Activated T-cell treated with anti-CD3 and anti-CD28 coated beads, Interleukin-2, amount 50 U/mL, for 1 hour (primary cell): Measurements from ENCODE around the gene FLVCR2.

Experiments
- DNase-seq: peaks from one replicate; pipeline ENCODE4 v3.0.0-alpha.2; 2020

Gene FLVCR2

DNA sequence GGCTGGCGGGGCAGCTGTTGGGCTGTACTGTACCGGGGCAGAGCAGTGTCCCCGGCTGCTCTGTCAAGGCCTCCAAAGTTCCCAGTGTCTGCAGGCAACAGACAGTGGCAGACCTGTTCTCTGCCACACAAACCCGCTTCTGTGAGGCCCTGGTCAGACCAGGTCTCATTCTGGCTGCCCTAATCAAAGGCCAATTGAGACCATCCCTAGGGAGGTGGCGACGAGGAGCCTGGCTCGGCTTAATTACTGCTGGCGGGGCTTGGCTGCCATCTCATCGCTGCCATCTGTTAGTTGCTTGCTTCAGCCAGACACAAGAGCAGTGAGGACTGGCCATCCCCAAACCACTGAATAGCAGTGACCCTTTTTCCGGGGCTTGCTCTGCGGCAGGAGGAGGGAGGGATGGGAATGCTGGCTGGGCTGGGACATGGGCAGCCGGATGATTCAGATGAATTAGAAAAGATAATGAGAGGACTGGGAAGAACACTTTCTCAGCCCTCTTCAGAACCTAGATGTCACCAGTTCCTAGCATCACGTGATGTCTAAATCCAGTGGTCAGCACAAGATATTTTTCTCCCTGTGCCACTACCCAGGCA, 57.8 kb downstream of the FLVCR2 start:
- DNase-seq = no peak

DNA sequence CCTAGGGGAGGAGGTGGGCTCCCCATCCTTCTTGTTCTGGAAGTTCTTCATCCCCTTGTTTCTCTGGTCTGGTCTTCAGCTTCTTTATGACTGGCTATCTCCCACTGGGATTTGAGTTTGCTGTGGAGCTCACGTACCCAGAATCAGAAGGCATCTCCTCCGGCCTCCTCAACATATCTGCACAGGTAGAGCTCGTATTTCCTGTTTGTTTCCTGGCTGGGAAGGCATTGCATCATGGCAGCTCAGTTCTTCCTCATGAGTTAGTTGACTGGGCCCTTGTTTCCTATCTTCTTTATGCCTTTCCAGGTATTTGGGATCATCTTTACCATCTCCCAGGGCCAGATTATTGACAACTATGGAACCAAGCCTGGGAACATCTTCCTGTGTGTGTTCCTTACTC, 62.5 kb downstream of the FLVCR2 start:
- no peak for DNase-seq

DNA sequence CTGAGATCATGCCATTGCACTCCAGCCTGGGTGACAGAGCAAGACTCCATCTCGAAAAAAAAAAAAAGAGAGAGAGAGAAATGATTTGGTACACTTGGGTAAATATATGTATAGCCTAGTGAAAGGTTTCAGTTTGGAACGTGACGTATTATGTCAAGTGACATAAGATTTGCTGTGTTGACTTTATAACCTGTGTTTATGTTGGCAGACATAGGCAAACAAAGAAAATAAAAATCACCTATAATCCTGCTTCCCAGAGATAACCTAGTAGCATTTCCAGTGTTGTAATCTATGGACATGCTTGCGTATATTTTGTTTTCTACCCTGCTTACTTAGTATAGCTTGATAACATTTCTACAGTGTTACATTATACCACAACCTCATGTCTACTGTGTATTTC, 65.6 kb downstream of the FLVCR2 start:
- DNase-seq = no peak

DNA sequence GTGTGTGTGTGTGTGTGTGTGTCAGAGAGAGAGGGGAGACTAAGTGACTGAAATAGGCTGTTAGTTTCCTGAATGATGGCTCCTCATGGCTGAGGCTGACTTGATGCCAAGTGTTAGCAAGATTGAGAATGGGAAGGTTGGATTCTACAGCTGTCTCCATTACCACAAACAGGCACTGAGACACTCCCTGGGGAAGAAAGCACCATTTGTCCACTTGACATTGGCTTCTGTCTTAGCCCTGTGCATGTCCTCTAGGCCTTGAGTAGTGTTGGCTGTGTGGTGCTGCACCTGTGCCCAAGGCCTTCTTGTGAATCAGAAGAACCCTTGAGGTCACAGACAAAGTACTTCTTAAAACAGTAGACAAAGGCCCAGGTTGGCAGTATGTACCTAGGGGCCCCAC, 66.6 kb downstream of the FLVCR2 start:
- no peak for DNase-seq

DNA sequence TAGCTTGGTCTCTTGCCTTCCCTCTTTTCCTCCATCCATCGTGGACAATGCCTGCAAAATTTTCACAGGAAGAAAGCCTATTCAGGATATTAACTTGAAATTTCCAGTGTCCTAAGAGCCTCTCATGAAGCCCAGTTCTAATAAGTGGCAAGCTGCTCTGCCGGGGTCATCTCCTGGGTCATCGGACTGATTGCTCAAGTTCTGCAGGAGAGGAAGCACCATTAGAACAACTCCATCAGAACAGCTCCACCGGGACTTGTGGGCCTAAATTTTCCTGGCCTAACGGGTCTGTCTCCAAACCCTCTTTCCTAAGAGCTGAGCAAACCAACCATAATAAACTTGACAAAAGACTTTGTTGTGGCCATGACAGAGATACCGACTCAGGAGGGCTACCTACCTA, 68.3 kb downstream of the FLVCR2 start:
- no peak for DNase-seq

DNA sequence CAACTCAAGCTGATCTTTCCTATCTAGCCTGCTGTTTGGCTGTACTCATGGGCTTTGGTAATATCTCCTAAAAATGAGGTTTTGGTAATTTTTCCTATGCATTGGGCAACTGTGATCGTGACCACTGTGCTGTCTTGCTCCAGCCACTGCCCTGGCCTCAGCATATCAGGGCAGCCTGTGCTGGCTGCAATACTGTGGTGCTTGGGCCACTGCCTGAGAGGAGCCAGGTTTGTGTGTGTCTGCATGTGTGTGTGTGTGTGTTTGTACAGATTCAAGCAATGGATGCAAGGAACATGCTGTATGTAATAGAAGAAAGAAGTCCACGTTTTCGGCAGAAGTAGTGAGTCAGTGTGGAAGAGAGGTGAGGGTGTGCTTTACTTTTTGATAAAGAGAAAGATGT, 69.2 kb downstream of the FLVCR2 start:
- no peak for DNase-seq

DNA sequence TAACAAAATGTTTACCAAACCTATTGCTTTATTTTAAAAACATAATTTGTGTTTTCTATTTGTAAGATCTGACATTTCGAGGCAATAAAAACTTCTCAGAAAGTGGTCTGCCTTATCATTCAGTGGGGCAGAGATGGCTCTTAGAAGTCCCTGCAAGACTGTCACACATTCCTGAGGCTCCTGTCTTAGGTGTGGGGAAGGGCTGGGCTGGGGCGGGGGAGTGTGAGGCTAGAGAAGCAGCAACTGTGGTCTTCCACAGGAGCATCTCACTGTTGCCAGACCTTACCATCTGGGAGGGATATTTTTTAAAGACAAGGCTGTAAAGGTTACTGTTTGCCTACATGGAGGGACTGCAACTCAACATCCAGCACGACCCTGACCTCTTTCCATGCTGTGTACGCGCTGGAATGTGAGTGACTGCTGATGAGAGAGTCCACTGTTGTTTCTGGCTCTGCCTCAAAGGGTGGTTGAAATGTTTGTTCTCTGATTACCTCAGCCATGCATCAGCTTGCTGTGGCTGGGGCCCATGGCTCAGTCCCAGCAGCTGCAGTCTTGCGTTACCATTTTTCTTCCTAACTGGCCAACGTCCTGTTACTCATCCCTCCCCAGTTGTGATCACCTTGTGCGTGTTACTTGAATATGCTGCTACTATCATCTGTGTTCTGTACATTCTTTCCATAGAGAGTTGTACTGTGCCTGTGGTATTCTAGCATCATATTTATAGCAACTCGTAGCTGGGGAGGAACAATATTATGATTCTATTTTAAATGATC, 69.8 kb downstream of the FLVCR2 start:
- no peak for DNase-seq

DNA sequence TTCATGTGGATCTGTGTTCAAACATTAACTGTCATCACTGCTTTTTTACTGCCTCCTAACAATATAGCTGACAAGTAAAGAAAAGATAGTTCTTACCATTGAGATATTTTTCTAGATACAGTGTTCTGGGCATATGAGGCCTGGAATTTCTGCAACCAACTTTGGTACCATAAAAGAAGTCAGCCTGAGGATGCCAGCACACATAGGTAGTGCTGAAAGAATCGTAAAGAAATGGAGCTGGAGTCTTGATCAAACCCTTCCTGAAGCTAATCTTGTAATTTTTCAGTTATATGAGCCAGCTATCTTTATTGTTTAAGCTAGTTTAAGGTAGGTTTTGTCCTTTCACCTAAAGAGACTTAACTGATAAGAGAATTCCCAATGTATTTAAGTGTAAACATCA, 70.9 kb downstream of the FLVCR2 start:
- no peak for DNase-seq

DNA sequence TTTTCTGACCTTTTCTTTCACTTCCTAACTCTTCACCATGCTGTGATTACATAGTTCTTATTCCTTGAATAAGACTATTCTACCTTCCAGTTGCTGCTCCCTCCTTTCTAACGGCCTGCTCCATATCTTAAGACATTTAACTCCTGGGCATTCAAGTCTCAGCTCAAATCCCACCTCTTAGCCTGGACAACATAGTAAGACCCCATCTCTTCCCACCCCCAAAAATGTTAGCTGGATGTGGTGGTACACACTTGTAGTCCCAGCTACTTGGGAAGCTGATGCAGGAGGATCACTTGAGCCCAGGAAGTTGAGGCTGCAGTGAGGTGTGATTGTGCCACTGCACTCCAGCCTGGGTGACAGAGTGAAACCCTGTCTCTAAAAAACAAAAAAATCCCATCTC, 71.4 kb downstream of the FLVCR2 start:
- DNase-seq = no peak

DNA sequence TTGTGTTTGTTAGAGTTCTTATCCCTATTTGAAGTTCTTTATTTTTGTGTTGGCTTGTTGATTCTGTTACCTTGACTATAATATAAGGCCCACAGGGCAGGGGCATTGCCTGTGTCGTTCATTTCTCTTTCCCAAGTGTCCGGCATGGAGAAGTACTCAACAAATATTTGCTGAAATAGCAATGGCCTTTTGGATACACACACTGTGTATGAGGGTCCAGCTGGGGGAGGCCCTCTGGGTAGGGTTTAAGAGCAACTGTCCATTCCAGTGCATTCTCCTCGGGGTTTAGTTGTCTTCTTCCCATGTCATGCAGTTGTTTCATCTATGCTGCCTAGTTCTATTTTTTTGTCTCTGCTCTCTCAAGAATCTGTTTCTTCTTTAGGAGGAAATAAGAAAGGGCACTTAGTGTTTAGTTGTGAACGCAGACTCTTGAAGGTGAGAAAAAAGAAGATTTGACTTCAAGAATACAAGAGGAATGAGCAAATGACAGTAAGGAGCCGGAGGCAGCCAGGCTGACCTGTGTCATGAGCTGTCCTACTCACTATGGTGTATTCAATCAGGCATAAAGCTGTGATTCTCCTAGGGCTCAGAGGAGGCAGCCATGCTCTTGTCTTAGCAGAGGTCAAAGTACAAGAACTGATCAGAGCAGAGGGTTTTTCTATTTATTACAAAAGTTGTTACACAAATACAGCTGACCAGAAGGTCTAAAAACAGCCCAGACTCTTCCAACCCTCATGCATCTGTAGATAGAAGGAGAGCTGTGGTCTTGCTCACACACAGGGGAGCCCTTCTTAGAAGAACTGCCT, 72.0 kb downstream of the FLVCR2 start:
- no peak for DNase-seq

DNA sequence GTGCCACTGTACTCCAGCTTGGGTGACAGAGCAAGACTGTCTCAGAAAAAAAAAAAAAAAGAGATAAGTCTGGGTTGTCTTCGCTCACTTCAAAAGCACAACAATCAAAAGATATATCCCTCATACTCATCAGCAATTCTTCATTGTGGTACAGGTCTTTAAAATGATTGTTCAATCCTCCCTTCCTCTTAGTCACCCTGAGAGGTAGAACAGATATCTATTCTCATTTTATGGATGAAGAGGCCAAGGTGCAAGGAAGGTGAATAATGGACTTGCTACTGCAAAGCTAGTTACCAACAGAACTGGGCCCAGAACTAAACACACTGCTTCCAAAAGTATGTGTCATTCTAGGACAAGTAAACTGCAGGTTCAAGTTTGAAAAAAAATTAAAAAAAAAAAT, 75.1 kb downstream of the FLVCR2 start:
- no peak for DNase-seq

DNA sequence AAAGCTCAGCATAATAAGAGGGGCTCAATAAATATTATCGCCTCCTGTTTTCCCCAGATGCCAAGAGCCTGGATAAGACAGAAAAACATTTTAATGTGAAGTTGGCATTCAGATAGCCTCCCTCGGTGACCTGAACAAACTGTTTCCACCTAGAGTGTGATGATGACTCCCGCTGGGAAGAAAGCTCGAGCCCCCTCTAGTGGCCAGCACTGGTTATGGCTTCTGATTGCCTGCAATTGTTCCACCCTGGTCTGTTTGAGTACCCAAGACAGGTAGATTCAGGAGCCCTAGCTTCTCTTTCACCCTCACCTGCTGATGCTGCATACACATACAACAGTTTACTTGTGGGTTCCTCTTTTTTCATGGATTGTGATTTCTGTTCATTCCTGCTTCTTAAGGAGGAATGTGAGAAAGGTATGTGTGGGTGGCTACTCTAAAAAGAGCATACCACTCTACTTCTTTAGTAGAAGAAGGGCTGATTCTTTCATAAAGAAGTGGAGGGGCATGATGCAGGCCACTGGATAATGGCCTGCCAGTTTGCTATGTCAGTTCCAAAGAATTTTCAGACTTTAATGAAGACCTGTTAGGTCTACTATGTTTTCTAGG, 75.8 kb downstream of the FLVCR2 start:
- DNase-seq = peak; percentile 82

DNA sequence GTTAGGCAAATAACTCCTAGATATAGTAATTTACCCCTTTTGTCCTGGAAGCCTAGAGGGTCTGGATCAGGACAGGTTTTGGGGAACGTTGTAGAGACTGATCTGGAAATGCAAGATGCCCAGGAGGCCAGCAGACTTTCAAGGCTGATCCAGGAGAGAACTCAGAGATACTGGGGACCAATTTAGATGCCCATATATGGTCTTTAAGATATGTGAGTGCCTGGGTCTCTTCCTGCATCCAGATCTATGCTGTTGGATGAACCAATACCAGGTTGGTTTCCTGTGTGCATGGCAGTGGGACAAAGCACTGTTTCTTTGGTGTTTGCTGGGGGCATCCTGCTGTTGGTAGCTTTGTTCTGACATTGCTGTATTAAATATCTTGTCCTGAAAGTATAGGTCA, 76.8 kb downstream of the FLVCR2 start:
- DNase-seq = no peak

DNA sequence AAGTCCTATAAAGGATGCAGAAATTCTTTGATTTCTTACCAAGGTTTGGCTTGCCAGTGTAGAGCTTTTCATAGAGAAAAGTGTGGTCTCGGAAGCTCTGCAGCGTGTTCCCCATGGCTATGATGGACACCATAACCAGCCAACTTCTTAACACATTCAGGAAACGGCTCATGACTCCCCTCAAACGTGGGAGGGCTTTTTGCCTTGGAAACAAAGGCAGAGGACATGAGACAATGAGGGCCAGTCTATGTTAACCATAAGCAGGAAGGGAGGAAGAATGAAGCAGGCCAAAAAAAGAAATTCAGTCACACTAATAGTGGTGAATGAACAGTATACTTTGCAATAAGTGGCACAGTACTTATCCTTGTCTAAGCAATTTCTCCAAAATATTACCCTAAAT, 78.9 kb downstream of the FLVCR2 start:
- DNase-seq = no peak

DNA sequence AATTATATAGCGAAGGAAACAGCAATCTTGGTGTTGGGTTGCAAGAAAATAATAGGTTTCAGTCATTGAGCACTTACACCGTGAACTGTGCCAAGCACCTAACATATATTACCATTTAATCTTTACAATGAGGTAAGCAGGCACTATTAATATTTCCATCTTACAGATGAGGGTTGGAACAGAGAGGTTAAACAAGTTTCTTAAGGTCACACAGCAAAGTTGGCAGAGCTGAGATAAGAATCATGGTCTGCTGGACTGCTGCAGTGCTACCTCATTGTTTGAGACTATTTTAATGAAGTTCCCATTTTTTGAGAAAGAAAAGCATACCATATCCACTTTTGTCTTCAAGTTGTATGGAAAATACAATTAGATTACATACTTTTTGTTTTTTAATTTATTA, 80.5 kb downstream of the FLVCR2 start:
- DNase-seq = no peak

DNA sequence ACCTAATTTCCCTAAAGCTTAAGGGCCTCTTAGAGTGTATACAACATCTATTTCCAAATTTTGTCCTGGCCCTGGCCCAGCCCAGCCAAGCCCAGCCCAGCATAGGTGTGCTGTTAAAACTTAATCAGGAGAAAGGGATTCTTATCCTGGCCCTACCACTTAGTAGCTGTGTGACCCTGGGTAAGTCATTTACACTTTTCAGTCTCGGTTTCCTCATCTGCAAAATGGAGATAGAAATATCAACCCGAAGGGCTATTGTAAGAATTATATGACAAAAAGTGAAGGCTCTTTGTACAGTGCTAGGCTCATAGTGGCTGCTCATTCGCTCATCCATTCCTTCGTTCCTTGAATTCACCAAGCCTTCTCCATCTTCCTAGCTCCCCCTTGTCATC, 81.8 kb downstream of the FLVCR2 start:
- no peak for DNase-seq

DNA sequence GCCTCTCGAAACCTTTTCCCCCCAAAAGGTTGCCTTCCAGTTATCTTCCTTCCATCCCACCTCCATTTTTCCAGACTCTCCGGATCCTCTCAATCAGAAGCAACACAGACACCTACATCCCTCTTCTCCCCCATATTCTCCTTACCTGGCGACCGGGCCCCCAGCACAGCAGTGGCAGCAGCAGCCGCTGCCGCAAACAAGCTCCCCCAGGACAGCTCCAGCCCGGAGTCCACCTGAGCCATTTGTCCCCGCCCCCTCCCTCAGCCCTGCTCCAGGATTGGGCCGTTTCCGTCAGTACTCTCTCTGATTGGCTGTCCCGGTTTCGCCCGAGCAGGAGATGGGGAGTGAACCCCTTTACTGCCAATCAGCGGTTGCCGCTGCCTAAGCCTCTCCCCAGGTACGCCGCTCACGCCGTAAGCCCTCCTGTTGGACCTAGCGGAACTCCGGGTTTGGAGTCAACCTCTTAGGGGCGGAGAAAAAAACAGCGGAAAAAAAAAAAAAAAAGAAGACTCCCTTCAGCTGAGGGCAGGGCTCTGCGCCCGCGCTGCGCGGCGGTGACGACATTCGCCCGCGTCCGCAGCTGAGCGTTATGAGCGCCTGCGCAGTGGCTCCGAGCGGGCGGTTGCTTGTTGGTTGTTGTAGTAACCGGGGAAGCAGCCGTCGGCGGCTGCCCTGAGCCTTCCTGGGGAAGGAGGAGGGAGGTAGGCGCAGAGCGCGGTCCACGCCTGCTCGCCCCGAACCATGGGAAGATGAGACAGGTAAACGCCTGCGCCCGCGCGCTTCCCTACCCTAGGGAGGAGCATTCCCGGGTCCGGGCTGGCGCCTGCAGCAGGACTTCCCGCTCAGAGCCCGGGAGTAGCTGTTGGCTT, 82.4 kb downstream of the FLVCR2 start, which contains the start of the genes ERG28 and TTLL5:
TSS of gene ERG28 (minus strand) at position 247 of the 869 bp plus-strand sequence. CDS start 3,374 bp downstream, outside the sequence.
TSS of gene TTLL5 (plus strand) at position 617 of the 869 bp plus-strand sequence. CDS start 1,904 bp downstream, outside the sequence.
- peak; percentile 97 for DNase-seq

DNA sequence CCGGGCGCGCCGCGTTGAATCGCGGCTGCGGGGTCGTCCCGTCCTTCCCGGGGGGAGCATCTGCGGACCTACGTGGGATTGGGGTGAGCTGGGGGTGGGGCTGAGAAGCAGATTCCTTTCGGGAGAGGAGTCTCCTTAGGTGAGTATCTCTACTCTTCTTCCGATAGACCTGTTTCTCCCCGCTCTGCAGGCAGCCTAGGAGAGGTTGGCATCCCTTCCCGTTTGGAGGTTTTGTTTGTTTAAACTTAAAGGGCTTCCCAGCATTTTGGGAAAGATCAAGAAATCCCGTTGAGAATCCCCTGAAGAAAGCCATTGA, 83.0 kb downstream of the FLVCR2 start:
- DNase-seq = no peak

DNA sequence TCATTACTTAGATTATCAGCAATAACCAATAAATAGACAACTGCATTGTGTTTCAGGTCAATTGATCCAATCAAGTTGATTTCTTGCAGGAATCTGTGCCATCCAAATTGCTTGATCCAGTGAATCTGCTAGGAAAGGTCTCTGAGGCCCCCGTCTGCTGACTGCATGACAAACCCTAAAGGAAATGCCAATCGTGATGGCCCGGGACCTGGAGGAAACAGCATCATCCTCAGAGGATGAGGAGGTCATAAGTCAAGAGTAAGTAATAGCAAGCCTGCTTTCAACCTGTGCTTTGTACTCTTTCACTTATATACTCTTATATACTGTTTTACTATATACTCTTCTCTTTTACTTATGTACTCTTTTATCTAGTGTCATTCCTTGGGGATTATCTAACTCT, 84.5 kb downstream of the FLVCR2 start:
- no peak for DNase-seq

DNA sequence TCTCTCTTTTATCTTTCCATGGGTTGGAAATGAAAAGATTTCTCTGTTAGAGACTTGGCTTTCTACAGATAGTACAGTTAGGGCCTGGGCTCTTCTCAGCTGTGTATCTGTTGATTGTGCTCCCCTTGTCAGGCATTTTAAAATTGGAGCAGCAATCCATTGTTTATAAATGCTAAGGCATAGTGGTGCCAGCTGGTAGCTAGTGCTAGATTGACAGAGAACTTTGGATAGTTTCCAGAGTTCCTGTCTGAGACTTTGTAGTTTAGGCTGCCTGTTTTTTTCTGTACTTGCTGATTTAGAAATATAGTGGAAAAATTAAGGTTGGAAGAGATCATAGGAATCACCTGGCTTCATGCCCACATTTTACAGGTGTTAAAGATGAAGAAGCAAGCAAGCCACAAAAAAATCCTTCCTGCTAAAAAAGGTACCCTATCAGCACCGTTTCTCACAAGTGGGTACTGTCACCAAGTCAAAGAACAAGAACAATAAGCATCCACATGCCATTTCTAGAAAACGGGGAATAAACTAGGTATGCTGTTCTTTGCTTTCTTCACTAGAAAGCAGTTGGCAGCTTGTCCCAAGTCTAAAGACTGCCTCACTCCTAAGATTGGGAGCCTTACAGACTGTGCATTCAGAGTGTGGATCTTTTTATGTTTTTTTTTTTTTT, 88.8 kb downstream of the FLVCR2 start:
- DNase-seq = no peak

DNA sequence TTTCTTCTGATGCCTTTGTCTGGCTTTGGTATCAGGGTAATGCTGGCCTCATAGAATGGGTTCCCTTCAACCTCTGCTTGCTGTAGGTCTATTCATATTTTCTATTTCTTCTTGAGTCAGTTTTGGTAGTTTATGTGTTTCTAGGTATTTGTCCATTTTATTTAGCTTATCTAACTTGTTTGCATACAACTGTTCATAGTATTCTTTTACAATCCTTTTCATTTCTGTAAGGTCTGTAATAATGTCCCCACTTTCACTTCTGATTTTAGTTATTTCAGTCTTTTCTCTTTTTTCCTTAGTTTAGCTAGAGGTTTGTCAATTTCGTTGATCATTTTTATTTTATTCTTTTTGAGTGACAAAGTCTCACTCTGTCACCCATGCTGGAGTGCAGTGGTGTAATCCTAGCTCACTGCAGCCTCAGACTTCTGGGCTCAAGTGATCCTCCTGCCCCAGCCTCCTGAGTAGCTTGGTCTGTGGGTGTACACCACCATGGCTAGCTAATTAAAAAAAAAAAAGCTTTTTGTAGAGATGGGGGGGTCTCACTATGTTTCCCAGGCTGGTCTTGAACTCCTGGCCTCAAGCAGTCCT, 94.3 kb downstream of the FLVCR2 start:
- DNase-seq = no peak
